GM12878 (cell line): ENCODE data around the gene TSPEAR. TPM values are rescaled to one million over a fixed set of nuclear protein-coding genes. Genes with fewer than 3 reads are reported as not detected.
"Not testable (repeated sequence)": the region's sequence is repeated elsewhere in the genome, so short reads cannot be mapped to it uniquely, and the experiment has no call there.

ENCODE experiments used
- ATAC-seq: fragments of 200-7000 bp; cut with Tn5 transposase; 3 replicates; pipeline ENCODE4 v1.9.1; 2020; ENCODE audit warnings: mild to moderate bottlenecking, moderate library complexity
- BruUV-seq: library from RNA; stranded (reverse); fragments of 400-500 nt; replicated peaks from 2 replicates; lab custom pipeline; 2021; lab: Mats Ljungman, UMichigan
- CTCF ChIA-PET: fragments of 300-600 bp; sonication (Branson Sonifier 250); formaldehyde crosslinking; extraction: SDS; loops from one replicate; lab custom pipeline; 2021; ENCODE audit warnings: inconsistent platforms; lab: Yijun Ruan, JAX
- POLR2A ChIA-PET: fragments of 350-600 bp; formaldehyde crosslinking; extraction: SDS; loops from one replicate; lab custom pipeline; 2021; ENCODE audit warnings: inconsistent platforms; lab: Charles Lee
- RAD21 ChIA-PET: fragments of 300-600 bp; sonication (Branson Sonifier 250); formaldehyde crosslinking; loops from one replicate; lab custom pipeline; 2023; ENCODE audit warnings: antibody characterized with exemption; ENCODE audit not compliant: unreplicated experiment; lab: Charles Lee
- SMC1A ChIA-PET: fragments of 300-600 bp; sonication (Branson Sonifier 250); formaldehyde crosslinking; loops from one replicate; lab custom pipeline; 2023; ENCODE audit not compliant: unreplicated experiment, uncharacterized antibody; lab: Charles Lee
- DNase-seq: peaks from one replicate; pipeline ENCODE4 v3.0.0-alpha.2; 2011; ENCODE audit warnings: low read depth, low spot score
- FAIRE-seq: peaks from 3 replicates; lab custom pipeline; 2011; peaks lifted over from hg19 to GRCh38; lab: Jason Lieb, UNC
- H2AFZ ChIP-seq: 2 replicates; pipeline ENCODE4 v1.6.0; 2011; ENCODE audit warnings: low read depth, low read length, control low read depth; ENCODE audit not compliant: control insufficient read depth
- H3K27ac ChIP-seq: 2 replicates; pipeline ENCODE4 v1.5.1; 2011; ENCODE audit warnings: control low read depth; ENCODE audit not compliant: control insufficient read depth, insufficient read depth
- H3K27me3 ChIP-seq, 2 experiments: replicated peaks in 1 of 2; 2 replicates each; pipeline versions ENCODE4 v1.6.0 to v1.6.1; 2011; ENCODE audit warnings: low read length in 1 of 2; ENCODE audit not compliant: control insufficient read depth in 2 of 2, insufficient read depth in 2 of 2
- H3K36me3 ChIP-seq, 2 experiments: 2 replicates each; pipeline ENCODE4 v1.5.1; 2011; ENCODE audit warnings: low read length in 1 of 2; ENCODE audit not compliant: control insufficient read depth in 2 of 2, insufficient read depth in 2 of 2
- H3K4me1 ChIP-seq: 2 replicates; pipeline ENCODE4 v1.6.1; 2011; ENCODE audit warnings: mild to moderate bottlenecking, low read length, moderate library complexity, mixed read lengths; ENCODE audit not compliant: control insufficient read depth, insufficient read depth
- H3K4me2 ChIP-seq: 2 replicates; pipeline ENCODE4 v1.6.0; 2011; ENCODE audit warnings: control low read depth; ENCODE audit not compliant: control insufficient read depth, insufficient read depth
- H3K4me3 ChIP-seq: fragments of 200-600 bp; sonication (generic); 2 replicates; pipeline ENCODE4 v1.5.1; 2016
- H3K79me2 ChIP-seq: 2 replicates; pipeline ENCODE4 v1.6.0; 2011; ENCODE audit warnings: low read length; ENCODE audit not compliant: control insufficient read depth, insufficient read depth
- H3K9ac ChIP-seq: 2 replicates; pipeline ENCODE4 v1.8.0; 2011; ENCODE audit warnings: low read length, control low read depth, mixed read lengths; ENCODE audit not compliant: control insufficient read depth, insufficient read depth
- H3K9me3 ChIP-seq: replicated peaks from 3 replicates; pipeline ENCODE4 v1.5.1; 2011; ENCODE audit warnings: mild to moderate bottlenecking, low read length; ENCODE audit not compliant: control insufficient read depth, insufficient read depth
- H4K20me1 ChIP-seq: 2 replicates; pipeline ENCODE4 v1.6.0; 2011; ENCODE audit not compliant: control insufficient read depth, insufficient read depth
- BACH1 ChIP-seq: fragments of 450-650 bp; IDR thresholded peaks from 2 replicates; pipeline ENCODE4 v1.6.1; 2017; ENCODE audit warnings: mild to moderate bottlenecking, borderline replicate concordance
- JUND ChIP-seq: IDR thresholded peaks from 2 replicates; pipeline ENCODE4 v1.6.1; 2012; ENCODE audit warnings: low read depth, mild to moderate bottlenecking, low read length, improper control_type of control experiment, moderate library complexity
- KLF5 ChIP-seq: fragments of 450-650 bp; IDR thresholded peaks from 2 replicates; pipeline ENCODE4 v1.6.1; 2014; ENCODE audit warnings: mild to moderate bottlenecking; ENCODE audit not compliant: partially characterized antibody
- PAX5 ChIP-seq: IDR thresholded peaks from 2 replicates; pipeline ENCODE4 v1.6.1; 2011; ENCODE audit warnings: low read depth, low read length, borderline replicate concordance
- POLR2AphosphoS5 ChIP-seq: IDR thresholded peaks from 2 replicates; pipeline ENCODE4 v1.6.1; 2011; ENCODE audit warnings: mild to moderate bottlenecking, low read length, inconsistent platforms
- RELA ChIP-seq: fragments of 450-650 bp; IDR thresholded peaks from 2 replicates; pipeline ENCODE4 v1.8.0; 2014; ENCODE audit warnings: borderline replicate concordance; ENCODE audit not compliant: partially characterized antibody
- SP1 ChIP-seq: IDR thresholded peaks from one replicate; pipeline ENCODE4 v1.6.1; 2011; ENCODE audit warnings: low read depth, low read length
- SUZ12 ChIP-seq: fragments of 200-600 bp; sonication (generic); IDR thresholded peaks from one replicate; pipeline ENCODE4 v1.6.1; 2018; ENCODE audit warnings: antibody characterized with exemption, mild to moderate bottlenecking; ENCODE audit not compliant: unreplicated experiment
- TCF12 ChIP-seq: IDR thresholded peaks from 2 replicates; pipeline ENCODE4 v1.6.1; 2011; ENCODE audit warnings: low read depth, mild to moderate bottlenecking, low read length
- WRNIP1 ChIP-seq: IDR thresholded peaks from 2 replicates; pipeline ENCODE4 v1.6.1; 2011; ENCODE audit warnings: low read depth, low read length, improper control_type of control experiment, borderline replicate concordance
- ZNF207 ChIP-seq: fragments of 450-650 bp; IDR thresholded peaks from 2 replicates; pipeline ENCODE4 v1.6.1; 2014; ENCODE audit warnings: antibody characterized with exemption, mild to moderate bottlenecking, borderline replicate concordance
- ZNF217 ChIP-seq: fragments of 450-650 bp; IDR thresholded peaks from 2 replicates; pipeline ENCODE4 v1.6.1; 2017; ENCODE audit warnings: antibody characterized with exemption, mild to moderate bottlenecking
- WGBS: methylation state at CpG from one replicate; pipeline ENCODE4 v1.1.6; 2016; ENCODE audit warnings: low lambda C conversion rate; ENCODE audit not compliant: insufficient replicate concordance, insufficient coverage; ENCODE audit errors: missing lambda C conversion rate; 5-methylcytosine and 5-hydroxymethylcytosine counted together
- in situ Hi-C: fragments of 300-500 bp; cut with MboI; formaldehyde crosslinking; loops from 9 replicates; pipeline ENCODE4 v1.14.3; 2018; ENCODE audit warnings: mixed read lengths
- intact Hi-C: fragments of 100-400 bp; cut with micrococcal nuclease; formaldehyde crosslinking; loops from one replicate; pipeline ENCODE4 v1.14.2; 2022; ENCODE audit not compliant: unreplicated experiment
- polyA plus RNA-seq, 11 experiments: library from polyadenylated mRNA; depleted of rRNA in 4 of 11; unstranded in 6 of 11; stranded (reverse) in 5 of 11; fragments of >200 nt; fragmentation: Nextera tagmentation in 4 of 11; fragmentation: Illumina TruSeq in 1 of 11; extraction: Ambion mirVana in 4 of 11; extraction: Trizol in 1 of 11; gene quantifications; 1 replicate in 1 of 11; 2 replicates in 10 of 11; pipeline versions ENCODE4 v1.2.1 to v1.2.3, GENCODE V29; 2011 to 2016; ENCODE audit warnings: inconsistent platforms in 2 of 11, missing spikeins in 2 of 11, low read depth in 1 of 11
- total RNA-seq, 4 experiments: library from RNA; depleted of rRNA in 3 of 4; stranded (reverse); fragments of >200 nt in 3 of 4; fragmentation: Illumina TruSeq in 1 of 4; extraction: Trizol in 1 of 4; gene quantifications; 2 replicates each; pipeline versions ENCODE4 v1.2.1 to v1.2.3, GENCODE V29; 2013 to 2021
- TF ChIP-seq, protein P1 (sequence below): fragments of 450-650 bp; IDR thresholded peaks from 2 replicates; pipeline ENCODE4 v1.6.1; 2017; ENCODE audit warnings: antibody characterized with exemption, mild to moderate bottlenecking, moderate library complexity

Gene TSPEAR
- total and polyA plus RNA-seq, 10 of the 15 experiments (the other 5 are each of a cell fraction or from before 2014, with no cell fraction given), result not detected

DNA sequence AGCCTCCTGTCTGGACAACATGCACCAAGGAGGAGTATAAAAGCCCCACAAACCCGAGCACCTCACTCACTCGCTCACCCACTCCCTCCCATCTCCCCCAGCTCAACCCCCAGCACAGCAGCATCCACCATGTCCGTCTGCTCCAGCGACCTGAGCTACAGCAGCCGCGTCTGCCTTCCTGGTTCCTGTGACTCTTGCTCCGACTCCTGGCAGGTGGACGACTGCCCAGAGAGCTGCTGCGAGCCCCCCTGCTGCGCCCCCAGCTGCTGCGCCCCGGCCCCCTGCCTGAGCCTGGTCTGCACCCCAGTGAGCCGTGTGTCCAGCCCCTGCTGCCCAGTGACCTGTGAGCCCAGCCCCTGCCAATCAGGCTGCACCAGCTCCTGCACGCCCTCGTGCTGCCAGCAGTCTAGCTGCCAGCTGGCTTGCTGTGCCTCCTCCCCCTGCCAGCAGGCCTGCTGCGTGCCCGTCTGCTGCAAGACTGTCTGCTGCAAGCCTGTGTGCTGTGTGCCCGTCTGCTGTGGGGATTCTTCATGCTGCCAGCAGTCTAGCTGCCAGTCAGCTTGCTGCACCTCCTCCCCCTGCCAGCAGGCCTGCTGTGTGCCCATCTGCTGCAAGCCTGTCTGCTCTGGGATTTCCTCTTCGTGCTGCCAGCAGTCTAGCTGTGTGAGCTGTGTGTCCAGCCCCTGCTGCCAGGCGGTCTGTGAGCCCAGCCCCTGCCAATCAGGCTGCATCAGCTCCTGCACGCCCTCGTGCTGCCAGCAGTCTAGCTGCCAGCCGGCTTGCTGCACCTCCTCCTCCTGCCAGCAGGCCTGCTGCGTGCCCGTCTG, 137.5 kb downstream of the TSPEAR start, which contains the start of gene KRTAP10-4:
Gene KRTAP10-4 (plus strand): TSS at position 100 of the 827 bp plus-strand sequence. CDS start 30 bp downstream, at position 130.
- H3K27me3 ChIP-seq, POLR2A ChIA-PET, in situ Hi-C loops, CTCF ChIA-PET, H3K9ac ChIP-seq, H3K27ac ChIP-seq, SMC1A ChIA-PET, DNase-seq, intact Hi-C loops, FAIRE-seq, H4K20me1 ChIP-seq, ATAC-seq, H3K4me2 ChIP-seq, H3K9me3 ChIP-seq, H3K79me2 ChIP-seq, BruUV-seq, H3K36me3 ChIP-seq, H2AFZ ChIP-seq, RAD21 ChIA-PET, H3K4me3 ChIP-seq, H3K4me1 ChIP-seq: not testable (repeated sequence)
- 24% methylated on average over 20 of the region's 25 CpGs for WGBS

DNA sequence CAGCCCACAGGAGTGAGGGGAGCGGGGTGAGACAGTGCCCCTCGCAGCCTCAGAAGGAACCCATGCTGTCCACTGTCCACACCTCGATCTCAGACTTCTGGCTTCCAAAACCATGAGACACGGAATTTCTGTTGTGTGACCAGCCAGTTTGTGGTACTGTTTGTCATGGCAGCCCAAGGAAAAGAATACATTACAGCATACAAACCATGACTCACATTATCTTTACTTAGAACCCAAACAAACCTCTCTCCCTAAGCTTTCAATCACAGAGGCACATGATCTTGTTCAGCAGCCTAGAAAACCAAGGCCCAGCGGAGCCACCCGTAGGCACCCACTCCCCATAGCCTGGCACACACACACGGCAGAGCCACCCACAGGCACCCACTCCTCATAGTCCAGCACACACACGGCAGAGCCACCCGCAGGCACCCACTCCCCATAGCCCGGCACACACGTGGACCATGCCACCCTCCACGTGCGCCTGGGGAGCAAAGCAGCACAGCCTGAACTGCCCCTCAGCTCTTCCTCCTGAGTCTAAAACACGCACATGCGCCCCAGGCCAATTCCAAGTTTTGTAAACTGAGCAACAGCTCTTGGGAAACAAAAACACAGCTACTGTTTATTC, 138.3 kb downstream of the TSPEAR start:
- ATAC-seq (no peak), FAIRE-seq (no peak), DNase-seq (no peak)
- H3K9me3 ChIP-seq, result peaks cover 1% of the 10 kb centered on the region; the same call in 2 of the 3 replicates
- no peaks in the 10 kb centered on the region for H4K20me1 ChIP-seq
- ChIA-PET RAD21 (no interaction called here), POLR2A (no interaction called here), SMC1A (no interaction called here), CTCF (no interaction called here)
- H3K9ac ChIP-seq, result no peak overlapping the region
- H3K4me1 ChIP-seq, result no peaks in the 10 kb centered on the region
- in situ Hi-C loops, result no loop called here
- no peak overlapping the region for H2AFZ ChIP-seq
- H3K4me3 ChIP-seq, result no peak overlapping the region
- H3K79me2 ChIP-seq, result no peaks in the 10 kb centered on the region
- no peak for TF ChIP-seq KLF5
- TF ChIP-seq, protein P1, sequence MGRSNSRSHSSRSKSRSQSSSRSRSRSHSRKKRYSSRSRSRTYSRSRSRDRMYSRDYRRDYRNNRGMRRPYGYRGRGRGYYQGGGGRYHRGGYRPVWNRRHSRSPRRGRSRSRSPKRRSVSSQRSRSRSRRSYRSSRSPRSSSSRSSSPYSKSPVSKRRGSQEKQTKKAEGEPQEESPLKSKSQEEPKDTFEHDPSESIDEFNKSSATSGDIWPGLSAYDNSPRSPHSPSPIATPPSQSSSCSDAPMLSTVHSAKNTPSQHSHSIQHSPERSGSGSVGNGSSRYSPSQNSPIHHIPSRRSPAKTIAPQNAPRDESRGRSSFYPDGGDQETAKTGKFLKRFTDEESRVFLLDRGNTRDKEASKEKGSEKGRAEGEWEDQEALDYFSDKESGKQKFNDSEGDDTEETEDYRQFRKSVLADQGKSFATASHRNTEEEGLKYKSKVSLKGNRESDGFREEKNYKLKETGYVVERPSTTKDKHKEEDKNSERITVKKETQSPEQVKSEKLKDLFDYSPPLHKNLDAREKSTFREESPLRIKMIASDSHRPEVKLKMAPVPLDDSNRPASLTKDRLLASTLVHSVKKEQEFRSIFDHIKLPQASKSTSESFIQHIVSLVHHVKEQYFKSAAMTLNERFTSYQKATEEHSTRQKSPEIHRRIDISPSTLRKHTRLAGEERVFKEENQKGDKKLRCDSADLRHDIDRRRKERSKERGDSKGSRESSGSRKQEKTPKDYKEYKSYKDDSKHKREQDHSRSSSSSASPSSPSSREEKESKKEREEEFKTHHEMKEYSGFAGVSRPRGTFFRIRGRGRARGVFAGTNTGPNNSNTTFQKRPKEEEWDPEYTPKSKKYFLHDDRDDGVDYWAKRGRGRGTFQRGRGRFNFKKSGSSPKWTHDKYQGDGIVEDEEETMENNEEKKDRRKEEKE, result no peak
- TF ChIP-seq POLR2AphosphoS5, result no peak
- TF ChIP-seq WRNIP1, result no peak
- no peak for TF ChIP-seq PAX5
- no peak for TF ChIP-seq RELA
- no peak for TF ChIP-seq ZNF217
- TF ChIP-seq JUND, result no peak
- TF ChIP-seq SUZ12, result no peak
- TF ChIP-seq TCF12, result no peak
- TF ChIP-seq SP1, result no peak
- TF ChIP-seq ZNF207, result no peak
- TF ChIP-seq BACH1, result no peak
- no peaks in the 10 kb centered on the region for H3K36me3 ChIP-seq
- no peak overlapping the region for H3K4me2 ChIP-seq
- intact Hi-C loops, result no loop called here
- no TSS peak for BruUV-seq
- H3K27me3 ChIP-seq, result no peaks in the 10 kb centered on the region
- H3K27ac ChIP-seq, result no peak overlapping the region
- 37% methylated on average over 15 of the region's 15 CpGs for WGBS
